GM23248 (cell line): ENCODE results near the gene COX7B2. TPM values are rescaled to one million over a fixed set of nuclear protein-coding genes. Genes with fewer than 3 reads are reported as not detected.

Experiments used
- DNase-seq: peaks from one replicate; pipeline ENCODE4 v3.0.0-alpha.2; 2015
- H2AFZ ChIP-seq: fragments of 200-600 bp; sonication (generic); 2 replicates; pipeline ENCODE4 v1.6.1; 2016; ENCODE audit warnings: antibody characterized with exemption
- H3F3A ChIP-seq: fragments of 200-600 bp; sonication (generic); 2 replicates; pipeline ENCODE4 v1.6.1; 2016; ENCODE audit warnings: mild to moderate bottlenecking, antibody characterized with exemption, mixed run types; ENCODE audit not compliant: insufficient read depth
- H3K27ac ChIP-seq: fragments of 200-600 bp; sonication (generic); 2 replicates; pipeline ENCODE4 v1.5.1; 2016; ENCODE audit warnings: mild to moderate bottlenecking
- H3K27me3 ChIP-seq: fragments of 200-600 bp; sonication (generic); replicated peaks from 2 replicates; pipeline ENCODE4 v1.6.1; 2016; ENCODE audit warnings: mild to moderate bottlenecking; ENCODE audit not compliant: insufficient read depth
- H3K36me3 ChIP-seq: fragments of 200-600 bp; sonication (generic); 2 replicates; pipeline ENCODE4 v1.6.1; 2016; ENCODE audit warnings: low read depth, mild to moderate bottlenecking
- H3K4me1 ChIP-seq: fragments of 200-600 bp; sonication (generic); 2 replicates; pipeline ENCODE4 v1.6.1; 2016; ENCODE audit warnings: mild to moderate bottlenecking; ENCODE audit not compliant: insufficient read depth
- H3K4me2 ChIP-seq: fragments of 200-600 bp; sonication (generic); one replicate; pipeline ENCODE4 v1.6.1; 2016; ENCODE audit warnings: mild to moderate bottlenecking; ENCODE audit not compliant: unreplicated experiment
- H3K4me3 ChIP-seq: fragments of 200-600 bp; sonication (generic); 2 replicates; pipeline ENCODE4 v1.5.1; 2016; ENCODE audit warnings: mild to moderate bottlenecking
- H3K79me2 ChIP-seq: fragments of 200-600 bp; sonication (generic); 2 replicates; pipeline ENCODE4 v1.6.1; 2016; ENCODE audit warnings: mild to moderate bottlenecking; ENCODE audit not compliant: insufficient read depth
- H3K9ac ChIP-seq: fragments of 200-600 bp; sonication (generic); 2 replicates; pipeline ENCODE4 v1.6.1; 2016; ENCODE audit warnings: mild to moderate bottlenecking
- H3K9me2 ChIP-seq: fragments of 200-600 bp; sonication (generic); 2 replicates; pipeline ENCODE4 v1.6.1; 2016; ENCODE audit warnings: mixed run types, mild to moderate bottlenecking, moderate library complexity; ENCODE audit not compliant: insufficient read depth
- H3K9me3 ChIP-seq: fragments of 200-600 bp; sonication (generic); one replicate; pipeline ENCODE4 v1.6.1; 2017; ENCODE audit warnings: low read depth
- H4K20me1 ChIP-seq: fragments of 200-600 bp; sonication (generic); 2 replicates; pipeline ENCODE4 v1.6.0; 2016; ENCODE audit not compliant: insufficient read depth
- EZH2 ChIP-seq: fragments of 200-600 bp; sonication (generic); IDR thresholded peaks from 2 replicates; pipeline ENCODE4 v1.6.1; 2018; ENCODE audit warnings: antibody characterized with exemption, mild to moderate bottlenecking; ENCODE audit not compliant: insufficient read depth, poor library complexity, severe bottlenecking
- EZH2phosphoT487 ChIP-seq: fragments of 200-600 bp; sonication (generic); IDR thresholded peaks from 2 replicates; pipeline ENCODE4 v1.6.1; 2018; ENCODE audit warnings: antibody characterized with exemption, moderate library complexity, mild to moderate bottlenecking, low read depth; ENCODE audit not compliant: insufficient read depth
- WGBS, 2 experiments: methylation state at CpG; one replicate each; pipeline ENCODE4 v1.1.6; 2015 to 2017; ENCODE audit warnings: low lambda C conversion rate in 2 of 2, low coverage in 1 of 2; ENCODE audit errors: missing lambda C conversion rate in 2 of 2; 5-methylcytosine and 5-hydroxymethylcytosine counted together
- in situ Hi-C: fragments of 300-500 bp; cut with MboI; formaldehyde crosslinking; loops from 2 replicates; pipeline ENCODE4 v1.15.0; 2020
- polyA plus RNA-seq: library from polyadenylated mRNA; unstranded; fragments of >200 nt; fragmentation: Nextera tagmentation; extraction: Ambion mirVana; gene quantifications from 2 replicates; pipeline ENCODE4 v1.2.1, GENCODE V29; 2016
- total RNA-seq: library from RNA; depleted of rRNA; stranded (reverse); fragments of >200 nt; shearing (Covaris generic); gene quantifications from 2 replicates; pipeline ENCODE4 v1.2.3, GENCODE V29; 2014

COX7B2 gene
- total and polyA plus RNA-seq, 2 experiments from 2014 or later: not detected

- Histone ChIP-seq H3K36me3 (no peaks in the 10 kb centered on the region), H3K4me1 (no peaks in the 10 kb centered on the region), H3K9me3 (no peaks in the 10 kb centered on the region), H3K9ac (no peak overlapping the region), H4K20me1 (no peaks in the 10 kb centered on the region), H3K79me2 (no peaks in the 10 kb centered on the region), H3F3A (no peaks in the 10 kb centered on the region), H3K4me2 (no peak overlapping the region), H3K27me3 (no peaks in the 10 kb centered on the region), H3K4me3 (no peak overlapping the region), H2AFZ (no peak overlapping the region), H3K9me2 (no peaks in the 10 kb centered on the region), H3K27ac (no peak overlapping the region)
- in situ Hi-C loops: no loop called here
- TF ChIP-seq EZH2phosphoT487: no peak
- no peak for TF ChIP-seq EZH2
- WGBS, 2 experiments: 17 to 35% methylated on average over 2 of the region's 2 CpGs
- DNase-seq: no peak
These were observed 143.6 kb downstream of the COX7B2 start for GRCh38 chr4:46765465-46765864.

GRCh38 chr4:46730075-46730474 lies 179.0 kb downstream of the COX7B2 start:
- no peaks in the 10 kb centered on the region for H3F3A ChIP-seq
- no peak for DNase-seq
- TF ChIP-seq EZH2 (no peak), EZH2phosphoT487 (no peak)
- no peaks in the 10 kb centered on the region for H3K27me3 ChIP-seq
- no peaks in the 10 kb centered on the region for H3K9me2 ChIP-seq
- in situ Hi-C loops: no loop called here
- H3K4me1 ChIP-seq: no peaks in the 10 kb centered on the region
- H3K79me2 ChIP-seq: no peaks in the 10 kb centered on the region
- H3K9me3 ChIP-seq: no peaks in the 10 kb centered on the region
- no peak overlapping the region for H3K27ac ChIP-seq
- no peaks in the 10 kb centered on the region for H3K36me3 ChIP-seq
- WGBS, 2 experiments: 8 to 14% methylated on average over 3 of the region's 3 CpGs
- no peak overlapping the region for H3K4me3 ChIP-seq
- no peaks in the 10 kb centered on the region for H4K20me1 ChIP-seq
- no peak overlapping the region for H3K4me2 ChIP-seq
- H2AFZ ChIP-seq: no peak overlapping the region
- no peak overlapping the region for H3K9ac ChIP-seq

- Histone ChIP-seq H3K9ac (no peak overlapping the region), H3K4me1 (no peaks in the 10 kb centered on the region), H3K27ac (no peak overlapping the region), H3K9me2 (no peaks in the 10 kb centered on the region), H3K9me3 (no peaks in the 10 kb centered on the region), H3F3A (no peaks in the 10 kb centered on the region), H3K4me2 (no peak overlapping the region), H4K20me1 (no peaks in the 10 kb centered on the region), H3K79me2 (no peaks in the 10 kb centered on the region), H3K4me3 (no peak overlapping the region), H3K36me3 (no peaks in the 10 kb centered on the region), H2AFZ (no peak overlapping the region), H3K27me3 (no peaks in the 10 kb centered on the region)
- no peak for TF ChIP-seq EZH2
- no peak for TF ChIP-seq EZH2phosphoT487
- 0% methylated on average over 1 of the region's 1 CpG for WGBS, 2 experiments
- in situ Hi-C loops: no loop called here
- DNase-seq: no peak
These were observed 189.0 kb downstream of the COX7B2 start for GRCh38 chr4:46720055-46720454.

- H3K27me3 ChIP-seq: no peaks in the 10 kb centered on the region
- H3K27ac ChIP-seq: no peak overlapping the region
- no peaks in the 10 kb centered on the region for H4K20me1 ChIP-seq
- H3K4me1 ChIP-seq: no peaks in the 10 kb centered on the region
- no peak overlapping the region for H3K4me3 ChIP-seq
- no peaks in the 10 kb centered on the region for H3K36me3 ChIP-seq
- H3K9me3 ChIP-seq: no peaks in the 10 kb centered on the region
- no peak overlapping the region for H3K4me2 ChIP-seq
- H3F3A ChIP-seq: no peaks in the 10 kb centered on the region
- in situ Hi-C loops: no loop called here
- no peak overlapping the region for H2AFZ ChIP-seq
- no peak for TF ChIP-seq EZH2phosphoT487
- TF ChIP-seq EZH2: no peak
- DNase-seq: no peak
- H3K79me2 ChIP-seq: no peaks in the 10 kb centered on the region
- H3K9ac ChIP-seq: no peak overlapping the region
- no peaks in the 10 kb centered on the region for H3K9me2 ChIP-seq
- WGBS, 2 experiments: 6 to 26% methylated on average over 1 of the region's 1 CpG
These were observed 191.1 kb downstream of the COX7B2 start for GRCh38 chr4:46717950-46718349.

GRCh38 chr4:46715468-46715867 lies 193.6 kb downstream of the COX7B2 start:
- H3K27ac ChIP-seq: no peak overlapping the region
- no peaks in the 10 kb centered on the region for H3K4me1 ChIP-seq
- no peaks in the 10 kb centered on the region for H3F3A ChIP-seq
- H3K79me2 ChIP-seq: no peaks in the 10 kb centered on the region
- no peak overlapping the region for H3K9ac ChIP-seq
- no peaks in the 10 kb centered on the region for H3K27me3 ChIP-seq
- WGBS, 2 experiments: 3 to 10% methylated on average over 3 of the region's 3 CpGs
- H3K9me2 ChIP-seq: no peaks in the 10 kb centered on the region
- H3K4me3 ChIP-seq: no peak overlapping the region
- no peaks in the 10 kb centered on the region for H3K9me3 ChIP-seq
- H2AFZ ChIP-seq: no peak overlapping the region
- H4K20me1 ChIP-seq: no peaks in the 10 kb centered on the region
- no peak for TF ChIP-seq EZH2phosphoT487
- no peak for TF ChIP-seq EZH2
- no peak for DNase-seq
- H3K36me3 ChIP-seq: no peaks in the 10 kb centered on the region
- in situ Hi-C loops: no loop called here
- no peak overlapping the region for H3K4me2 ChIP-seq
